H1 (cell line): Measurements from ENCODE around the gene CD46. TPM values are rescaled to one million over a fixed set of nuclear protein-coding genes. Genes with fewer than 3 reads are reported as not detected.

Source experiments
- ATF2 ChIP-seq: IDR thresholded peaks from 2 replicates; pipeline ENCODE4 v1.6.1; 2012; ENCODE audit warnings: low read length, inconsistent platforms
- BCL11A ChIP-seq, 2 experiments: IDR thresholded peaks; one replicate each; pipeline ENCODE4 v1.6.1; 2011; ENCODE audit warnings: low read depth in 2 of 2, low read length in 2 of 2, mild to moderate bottlenecking in 2 of 2
- CEBPB ChIP-seq: IDR thresholded peaks from 2 replicates; pipeline ENCODE4 v1.6.1; 2012; ENCODE audit warnings: low read depth, low read length
- CHD2 ChIP-seq: IDR thresholded peaks from 2 replicates; pipeline ENCODE4 v1.6.1; 2012; ENCODE audit warnings: low read length, improper control_type of control experiment
- RAD21 ChIP-seq, 2 experiments: IDR thresholded peaks in 1 of 2; conservative IDR thresholded peaks in 1 of 2; 2 replicates each; pipeline ENCODE4 v1.6.1; 2011; ENCODE audit warnings: low read depth in 2 of 2, low read length in 2 of 2, improper control_type of control experiment in 1 of 2, inconsistent platforms in 1 of 2, mild to moderate bottlenecking in 1 of 2, moderate library complexity in 1 of 2
- SP4 ChIP-seq: IDR thresholded peaks from 2 replicates; pipeline ENCODE4 v1.6.1; 2012; ENCODE audit warnings: low read length, inconsistent platforms
- USF2 ChIP-seq: IDR thresholded peaks from 2 replicates; pipeline ENCODE4 v1.6.1; 2011; ENCODE audit warnings: low read length, improper control_type of control experiment
- ZNF274 ChIP-seq: IDR thresholded peaks from 2 replicates; pipeline ENCODE4 v1.7.0; 2012; ENCODE audit warnings: low read length, borderline replicate concordance; ENCODE audit errors: extremely low read depth
- polyA plus RNA-seq, 7 experiments: library from polyadenylated mRNA; depleted of rRNA in 3 of 7; stranded (reverse) in 5 of 7; unstranded in 2 of 7; fragments of >200 nt in 5 of 7; fragments of 200-250 nt in 2 of 7; gene quantifications; 1 replicate in 5 of 7; 2 replicates in 1 of 7; 4 replicates in 1 of 7; pipeline versions ENCODE4 v1.2.1 to v1.2.3, GENCODE V29; 2011 to 2013; ENCODE audit warnings: missing spikeins in 2 of 7, mixed read lengths in 2 of 7
- total RNA-seq: library from RNA; stranded (reverse); fragmentation: NEBNext Ultra II Directional; extraction: Animal tissue kit (Norgen Biotek cat#: 25700); gene quantifications from 2 replicates; pipeline ENCODE4 v1.2.1, GENCODE V29; 2021

CD46 gene
- total and polyA plus RNA-seq, 2 of the 8 experiments (the other 6 are each of a cell fraction or from before 2014, with no cell fraction given), result 60.9 to 113 TPM

GRCh38 chr1:207745285-207745684 is 6.6 kb upstream of the CD46 start (continued):
- TF ChIP-seq RAD21 (IDR thresholded peaks at IDR 0.05 in 1 of 2, conservative IDR thresholded peaks at IDR 0.05 in 1 of 2; ENCODE audit: low read depth in 2 of 2, low read length in 2 of 2), result no peak
- no peak for TF ChIP-seq CHD2
- no peak for TF ChIP-seq USF2
- no peak for TF ChIP-seq BCL11A (IDR thresholded peaks at IDR 0.05; ENCODE audit: low read depth in 2 of 2, low read length in 2 of 2)
- TF ChIP-seq ZNF274, result no peak
- no peak for TF ChIP-seq ATF2
- no peak for TF ChIP-seq CEBPB
- no peak for TF ChIP-seq SP4
- TF ChIP-seq, all 59 proteins: peak for 0
